IMR-90 (cell line): Measurements from ENCODE around the gene NTM. TPM values are rescaled to one million over a fixed set of nuclear protein-coding genes. Genes with fewer than 3 reads are reported as not detected.

Source experiments
- ATAC-seq: fragments of 200-7000 bp; cut with Tn5 transposase; 2 replicates; pipeline ENCODE4 v1.9.1; 2020; ENCODE audit warnings: low read depth, mild to moderate bottlenecking, moderate library complexity
- BruUV-seq: library from RNA; stranded (reverse); fragments of 400-500 nt; replicated peaks from 2 replicates; lab custom pipeline; 2021; lab: Mats Ljungman, UMichigan
- CTCF ChIA-PET: fragments of 300-600 bp; formaldehyde crosslinking; extraction: SDS; loops from one replicate; lab custom pipeline; 2021; ENCODE audit warnings: antibody characterized with exemption; lab: Yijun Ruan, JAX
- POLR2A ChIA-PET: fragments of 300-600 bp; sonication (Branson Sonifier 250); formaldehyde crosslinking; loops from one replicate; lab custom pipeline; 2022; ENCODE audit warnings: antibody characterized with exemption; ENCODE audit not compliant: unreplicated experiment; lab: Charles Lee
- DNase-seq: peaks from one replicate; pipeline ENCODE4 v3.0.0; 2013
- H2AFZ ChIP-seq: replicated peaks from 2 replicates; pipeline ENCODE3; 2013; ENCODE audit warnings: low read length, mild to moderate bottlenecking; ENCODE audit not compliant: poor library complexity
- H2AK5ac ChIP-seq: 2 replicates; pipeline ENCODE4 v1.6.1; 2013; ENCODE audit warnings: low read depth, low read length, inconsistent platforms
- H2AK9ac ChIP-seq: replicated peaks from 2 replicates; pipeline ENCODE3; 2013; ENCODE audit warnings: mild to moderate bottlenecking, low read depth, low read length, moderate library complexity; ENCODE audit not compliant: poor library complexity
- H2BK120ac ChIP-seq: 2 replicates; pipeline ENCODE4 v1.6.1; 2013; ENCODE audit warnings: low read depth, low read length, inconsistent platforms
- H2BK15ac ChIP-seq: 3 replicates; pipeline ENCODE4 v1.6.1; 2013; ENCODE audit warnings: low read depth, low read length, inconsistent platforms
- H2BK20ac ChIP-seq: 2 replicates; pipeline ENCODE4 v1.6.1; 2013; ENCODE audit warnings: low read depth, mild to moderate bottlenecking, inconsistent platforms, low read length, moderate library complexity
- H2BK5ac ChIP-seq: 2 replicates; pipeline ENCODE4 v1.6.1; 2013; ENCODE audit warnings: mild to moderate bottlenecking, low read depth, low read length, inconsistent platforms; ENCODE audit not compliant: poor library complexity, severe bottlenecking
- H3K14ac ChIP-seq: replicated peaks from 2 replicates; pipeline ENCODE4 v1.6.1; 2013; ENCODE audit warnings: low read depth, low read length, inconsistent platforms
- H3K18ac ChIP-seq: 2 replicates; pipeline ENCODE4 v1.6.1; 2013; ENCODE audit warnings: low read depth, low read length, control low read depth
- H3K23ac ChIP-seq: 2 replicates; pipeline ENCODE4 v1.6.1; 2013; ENCODE audit warnings: low read depth, low read length, inconsistent platforms
- H3K27ac ChIP-seq: 2 replicates; pipeline ENCODE4 v1.5.1; 2013; ENCODE audit warnings: mild to moderate bottlenecking, control low read depth, low read length; ENCODE audit not compliant: insufficient read depth
- H3K27me3 ChIP-seq: 2 replicates; pipeline ENCODE4 v1.6.1; 2013; ENCODE audit warnings: low read length; ENCODE audit not compliant: control insufficient read depth, insufficient read depth
- H3K36me3 ChIP-seq: 2 replicates; pipeline ENCODE4 v1.6.1; 2013; ENCODE audit warnings: low read length, mixed read lengths; ENCODE audit not compliant: control insufficient read depth, insufficient read depth
- H3K4ac ChIP-seq: 2 replicates; pipeline ENCODE4 v1.6.1; 2013; ENCODE audit warnings: low read depth, low read length, inconsistent platforms
- H3K4me1 ChIP-seq: 2 replicates; pipeline ENCODE4 v1.6.1; 2013; ENCODE audit warnings: low read length, mixed read lengths; ENCODE audit not compliant: control insufficient read depth, insufficient read depth
- H3K4me2 ChIP-seq: 2 replicates; pipeline ENCODE4 v1.6.1; 2013; ENCODE audit warnings: low read depth, mild to moderate bottlenecking, control low read depth, low read length, moderate library complexity
- H3K4me3 ChIP-seq: 2 replicates; pipeline ENCODE4 v1.5.1; 2013; ENCODE audit warnings: low read depth, mild to moderate bottlenecking, control low read depth, low read length, moderate library complexity; ENCODE audit not compliant: insufficient read depth
- H3K56ac ChIP-seq: 2 replicates; pipeline ENCODE4 v1.6.1; 2013; ENCODE audit warnings: low read length, inconsistent platforms; ENCODE audit not compliant: insufficient read depth; ENCODE audit errors: extremely low read depth
- H3K79me1 ChIP-seq, 2 experiments: 2 replicates each; pipeline ENCODE4 v1.6.1; 2013; ENCODE audit warnings: low read length in 2 of 2, inconsistent platforms in 1 of 2, low read depth in 1 of 2
- H3K9ac ChIP-seq: 2 replicates; pipeline ENCODE4 v1.6.1; 2013; ENCODE audit warnings: low read depth, low read length, control low read depth
- H3K9me1 ChIP-seq: 2 replicates; pipeline ENCODE4 v1.6.1; 2013; ENCODE audit warnings: low read length, inconsistent platforms; ENCODE audit not compliant: insufficient read depth
- H3K9me3 ChIP-seq: 2 replicates; pipeline ENCODE4 v1.6.1; 2013; ENCODE audit warnings: low read length; ENCODE audit not compliant: control insufficient read depth, insufficient read depth
- H4K20me1 ChIP-seq: 2 replicates; pipeline ENCODE4 v1.6.1; 2013; ENCODE audit warnings: low read length, inconsistent platforms; ENCODE audit not compliant: insufficient read depth
- H4K5ac ChIP-seq: 2 replicates; pipeline ENCODE4 v1.6.1; 2013; ENCODE audit warnings: mild to moderate bottlenecking, low read depth, low read length, control low read depth
- H4K8ac ChIP-seq, 2 experiments: 2 replicates each; pipeline ENCODE4 v1.6.1; 2013; ENCODE audit warnings: low read depth in 2 of 2, low read length in 2 of 2, control low read depth in 1 of 2, inconsistent platforms in 1 of 2
- H4K91ac ChIP-seq: 2 replicates; pipeline ENCODE4 v1.6.1; 2013; ENCODE audit warnings: low read depth, low read length, inconsistent platforms; ENCODE audit not compliant: insufficient read depth
- BHLHE40 ChIP-seq: fragments of 150-350 bp; IDR thresholded peaks from 2 replicates; pipeline ENCODE4 v1.6.1; 2016; ENCODE audit warnings: mild to moderate bottlenecking, low read depth, low read length
- CEBPB ChIP-seq: IDR thresholded peaks from 2 replicates; pipeline ENCODE4 v1.6.1; 2012; ENCODE audit warnings: low read depth, low read length, improper control_type of control experiment
- MAFK ChIP-seq: IDR thresholded peaks from 2 replicates; pipeline ENCODE4 v1.6.1; 2012; ENCODE audit warnings: low read depth, low read length, improper control_type of control experiment
- WGBS, 2 experiments: methylation state at CpG; one replicate each; pipeline versions ENCODE4 v1.1.5 to v1.1.7; 2013; ENCODE audit warnings: missing lambda C conversion rate in 2 of 2; ENCODE audit not compliant: insufficient read length in 1 of 2; ENCODE audit errors: extremely low coverage in 2 of 2; 5-methylcytosine and 5-hydroxymethylcytosine counted together
- dilution Hi-C: fragments of 300-500 bp; cut with HindIII; formaldehyde crosslinking; loops from one replicate; pipeline ENCODE4 v1.14.3; 2018; ENCODE audit warnings: low sequenced_read_pairs; ENCODE audit not compliant: unreplicated experiment
- in situ Hi-C: fragments of 300-500 bp; cut with MboI; formaldehyde crosslinking; loops from 3 replicates; pipeline ENCODE4 v1.14.3; 2019; ENCODE audit warnings: low sequenced_read_pairs, inconsistent platforms, mixed read lengths
- intact Hi-C: fragments of 100-400 bp; cut with micrococcal nuclease; formaldehyde crosslinking; loops from 2 replicates; pipeline ENCODE4 v1.10.0; 2022
- polyA plus RNA-seq, 3 experiments: library from polyadenylated mRNA; depleted of rRNA; stranded (reverse); fragments of >200 nt; gene quantifications; 2 replicates each; pipeline ENCODE4 v1.2.3, GENCODE V29; 2012; ENCODE audit warnings: low replicate concordance in 1 of 3
- total RNA-seq: library from RNA; depleted of rRNA; stranded (reverse); fragments of >200 nt; gene quantifications from 2 replicates; pipeline ENCODE4 v1.2.3, GENCODE V29; 2012

Gene NTM
- total and polyA plus RNA-seq, 2 of the 4 experiments (the other 2 are of a cell fraction) = 19.5 to 25.5 TPM

- DNase-seq (no peak), ATAC-seq (no peak)
- H2BK120ac ChIP-seq = no peak overlapping the region
- H4K91ac ChIP-seq = no peak overlapping the region
- H3K9me3 ChIP-seq = no peaks in the 10 kb centered on the region
- no peak overlapping the region for H3K4me2 ChIP-seq
- H3K79me1 ChIP-seq = no peaks in the 10 kb centered on the region
- no peak overlapping the region for H2AFZ ChIP-seq
- no peak for TF ChIP-seq BHLHE40
- TF ChIP-seq CEBPB = no peak
- no peak for TF ChIP-seq MAFK
- H3K14ac ChIP-seq = no peak overlapping the region
- BruUV-seq = no TSS peak
- H2AK5ac ChIP-seq = no peak overlapping the region
- POLR2A ChIA-PET = no interaction called here
- CTCF ChIA-PET = interaction anchor here (0.5 kb wide), 1 partner anchor 361 kb away, joined by 3 read pairs; no protein-coding TSS in a partner anchor
- no peak overlapping the region for H3K23ac ChIP-seq
- no peak overlapping the region for H2BK20ac ChIP-seq
- no peak overlapping the region for H2BK15ac ChIP-seq
- H3K18ac ChIP-seq = no peak overlapping the region
- no peaks in the 10 kb centered on the region for H3K36me3 ChIP-seq
- no peaks in the 10 kb centered on the region for H3K4me1 ChIP-seq
- no peak overlapping the region for H2BK5ac ChIP-seq
- H3K27ac ChIP-seq = no peak overlapping the region
- dilution Hi-C loops = no loop called here
- H3K9me1 ChIP-seq = no peaks in the 10 kb centered on the region
- no peak overlapping the region for H4K5ac ChIP-seq
- intact Hi-C loops = no loop called here
- H3K9ac ChIP-seq = no peak overlapping the region
- no peak overlapping the region for H2AK9ac ChIP-seq
- no peak overlapping the region for H4K8ac ChIP-seq
- 81% methylated on average over 3 of the region's 5 CpGs; no CpG with 5 or more reads in 1 of the 2 experiments for WGBS, 2 experiments
- no peaks in the 10 kb centered on the region for H3K27me3 ChIP-seq
- H4K20me1 ChIP-seq = no peaks in the 10 kb centered on the region
- no peak overlapping the region for H3K4ac ChIP-seq
- no peak overlapping the region for H3K56ac ChIP-seq
- in situ Hi-C loops = no loop called here
- no peak overlapping the region for H3K4me3 ChIP-seq
These were observed 54.9 kb downstream of the NTM start for GRCh38 chr11:131425285-131425684.
